GM21360 (cell line): ENCODE measurements around the gene SIK2.
"Not testable (repeated sequence)": the region's sequence is repeated elsewhere in the genome, so short reads cannot be mapped to it uniquely, and the experiment has no call there.

Source experiments
- ATAC-seq: cut with Tn5 transposase; IDR thresholded peaks from one replicate; pipeline ENCODE4 v1.9.1; 2021; ENCODE audit warnings: mild to moderate bottlenecking, moderate library complexity; ENCODE audit not compliant: unreplicated experiment

Gene SIK2

GRCh38 chr11:111748035-111748804 lies 146.0 kb downstream of the SIK2 start:
- ATAC-seq: no peak

GRCh38 chr11:111749646-111750045 lies 147.4 kb downstream of the SIK2 start:
- ATAC-seq: no peak

GRCh38 chr11:111756097-111756496 lies 153.8 kb downstream of the SIK2 start:
- no peak for ATAC-seq

GRCh38 chr11:111759376-111759775 lies 157.1 kb downstream of the SIK2 start:
- no peak for ATAC-seq

GRCh38 chr11:111759778-111760407 lies 157.6 kb downstream of the SIK2 start:
- ATAC-seq: no peak

- no peak for ATAC-seq
Measured at GRCh38 chr11:111761036-111761435, 158.8 kb downstream of the SIK2 start.

- ATAC-seq: no peak
Measured at GRCh38 chr11:111762526-111762925, 160.3 kb downstream of the SIK2 start.

GRCh38 chr11:111762981-111763643 lies 160.9 kb downstream of the SIK2 start:
- no peak for ATAC-seq

- no peak for ATAC-seq
Measured at GRCh38 chr11:111764621-111765020, 162.4 kb downstream of the SIK2 start.

- ATAC-seq: peak; percentile 35
Measured at GRCh38 chr11:111765320-111765983, 163.2 kb downstream of the SIK2 start.

GRCh38 chr11:111765984-111766833 lies 164.0 kb downstream of the SIK2 start, which contains the start of gene PPP2R1B:
Gene PPP2R1B (minus strand): TSS chr11:111766389. CDS start chr11:111766361, 28 bp downstream.
- peak; percentile 87 for ATAC-seq

GRCh38 chr11:111766834-111767142 lies 164.5 kb downstream of the SIK2 start:
- ATAC-seq: no peak

- ATAC-seq: no peak
Measured at GRCh38 chr11:111770581-111771134, 168.4 kb downstream of the SIK2 start.

- not testable (repeated sequence) for ATAC-seq
Measured at GRCh38 chr11:111771205-111771604, 169.0 kb downstream of the SIK2 start.

- ATAC-seq: no peak
Measured at GRCh38 chr11:111772535-111772934, 170.3 kb downstream of the SIK2 start.

GRCh38 chr11:111774955-111775710 lies 172.9 kb downstream of the SIK2 start:
- no peak for ATAC-seq

- peak; percentile 90 for ATAC-seq
Measured at GRCh38 chr11:111776398-111777093, 174.3 kb downstream of the SIK2 start.

GRCh38 chr11:111777094-111778046 lies 175.1 kb downstream of the SIK2 start:
- ATAC-seq: peak; percentile 52
